Measurements from ENCODE around the gene OPHN1.

DNA sequence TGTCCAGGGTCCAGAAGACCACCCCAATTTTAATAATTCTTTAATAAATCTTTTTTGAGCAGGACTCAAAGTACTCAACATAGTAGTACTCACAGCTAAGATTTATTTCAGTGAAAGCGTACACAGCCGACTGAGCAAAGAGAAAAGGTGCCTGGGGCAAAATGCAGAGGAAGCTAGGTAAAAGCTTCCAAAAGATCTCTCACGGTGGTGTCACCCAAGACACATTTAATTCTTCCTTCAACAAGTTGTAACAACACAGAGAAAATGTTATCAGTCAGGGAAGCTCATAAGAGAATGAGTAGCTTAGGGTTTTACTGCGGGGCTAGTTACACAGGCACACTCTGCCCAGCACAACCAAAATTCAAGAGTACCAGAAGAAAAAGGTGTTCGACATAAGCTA is 201.1 kb downstream of the OPHN1 start:
- TF ChIP-seq, protein P1, sequence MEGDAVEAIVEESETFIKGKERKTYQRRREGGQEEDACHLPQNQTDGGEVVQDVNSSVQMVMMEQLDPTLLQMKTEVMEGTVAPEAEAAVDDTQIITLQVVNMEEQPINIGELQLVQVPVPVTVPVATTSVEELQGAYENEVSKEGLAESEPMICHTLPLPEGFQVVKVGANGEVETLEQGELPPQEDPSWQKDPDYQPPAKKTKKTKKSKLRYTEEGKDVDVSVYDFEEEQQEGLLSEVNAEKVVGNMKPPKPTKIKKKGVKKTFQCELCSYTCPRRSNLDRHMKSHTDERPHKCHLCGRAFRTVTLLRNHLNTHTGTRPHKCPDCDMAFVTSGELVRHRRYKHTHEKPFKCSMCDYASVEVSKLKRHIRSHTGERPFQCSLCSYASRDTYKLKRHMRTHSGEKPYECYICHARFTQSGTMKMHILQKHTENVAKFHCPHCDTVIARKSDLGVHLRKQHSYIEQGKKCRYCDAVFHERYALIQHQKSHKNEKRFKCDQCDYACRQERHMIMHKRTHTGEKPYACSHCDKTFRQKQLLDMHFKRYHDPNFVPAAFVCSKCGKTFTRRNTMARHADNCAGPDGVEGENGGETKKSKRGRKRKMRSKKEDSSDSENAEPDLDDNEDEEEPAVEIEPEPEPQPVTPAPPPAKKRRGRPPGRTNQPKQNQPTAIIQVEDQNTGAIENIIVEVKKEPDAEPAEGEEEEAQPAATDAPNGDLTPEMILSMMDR (conservative IDR thresholded peaks at IDR 0.05; ENCODE audit: low read depth, low read length), result no peak
- no peak for TF ChIP-seq EZH2 (IDR thresholded peaks at IDR 0.05; ENCODE audit: borderline replicate concordance, low read depth, low read length, poor library complexity, severe bottlenecking)

Data from A673 (cell line).